22Rv1 (cell line): ENCODE results near the gene ZSCAN30.

ENCODE experiments used
- CTCF ChIP-seq: fragments of 450-650 bp; IDR thresholded peaks from 2 replicates; pipeline ENCODE4 v1.5.1; 2017; ENCODE audit warnings: mild to moderate bottlenecking
- ZFX ChIP-seq: fragments of 450-650 bp; IDR thresholded peaks from 2 replicates; pipeline ENCODE4 v1.6.1; 2017; ENCODE audit warnings: antibody characterized with exemption, borderline replicate concordance

- TF ChIP-seq CTCF (no peak), ZFX (no peak)
Observed at GRCh38 chr18:35278085-35278484, 11.9 kb downstream of the ZSCAN30 start.
